Gastrocnemius medialis (tissue), 4 donors: ENCODE results near the gene MXI1.

Experiments used
- POLR2A ChIP-seq, 2 donors: fragments of 450-650 bp; IDR thresholded peaks; one replicate each; pipeline ENCODE4 v1.6.1; 2017; ENCODE audit warnings: antibody characterized with exemption in 2 of 2, mild to moderate bottlenecking in 2 of 2, moderate library complexity in 2 of 2
- TF ChIP-seq, protein P1 (sequence below), 5 experiments: fragments of 450-650 bp in 3 of 5; fragments of 200-600 bp in 2 of 5; sonication (generic) in 2 of 5; IDR thresholded peaks in 4 of 5; conservative IDR thresholded peaks in 1 of 5; 1 replicate in 4 of 5; 2 replicates in 1 of 5; pipeline ENCODE4 v1.5.1; 2016 to 2019; ENCODE audit warnings: antibody characterized with exemption in 5 of 5, mild to moderate bottlenecking in 3 of 5, moderate library complexity in 3 of 5

- TF ChIP-seq POLR2A (IDR thresholded peaks at IDR 0.05), result no peak
- TF ChIP-seq, protein P1, sequence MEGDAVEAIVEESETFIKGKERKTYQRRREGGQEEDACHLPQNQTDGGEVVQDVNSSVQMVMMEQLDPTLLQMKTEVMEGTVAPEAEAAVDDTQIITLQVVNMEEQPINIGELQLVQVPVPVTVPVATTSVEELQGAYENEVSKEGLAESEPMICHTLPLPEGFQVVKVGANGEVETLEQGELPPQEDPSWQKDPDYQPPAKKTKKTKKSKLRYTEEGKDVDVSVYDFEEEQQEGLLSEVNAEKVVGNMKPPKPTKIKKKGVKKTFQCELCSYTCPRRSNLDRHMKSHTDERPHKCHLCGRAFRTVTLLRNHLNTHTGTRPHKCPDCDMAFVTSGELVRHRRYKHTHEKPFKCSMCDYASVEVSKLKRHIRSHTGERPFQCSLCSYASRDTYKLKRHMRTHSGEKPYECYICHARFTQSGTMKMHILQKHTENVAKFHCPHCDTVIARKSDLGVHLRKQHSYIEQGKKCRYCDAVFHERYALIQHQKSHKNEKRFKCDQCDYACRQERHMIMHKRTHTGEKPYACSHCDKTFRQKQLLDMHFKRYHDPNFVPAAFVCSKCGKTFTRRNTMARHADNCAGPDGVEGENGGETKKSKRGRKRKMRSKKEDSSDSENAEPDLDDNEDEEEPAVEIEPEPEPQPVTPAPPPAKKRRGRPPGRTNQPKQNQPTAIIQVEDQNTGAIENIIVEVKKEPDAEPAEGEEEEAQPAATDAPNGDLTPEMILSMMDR (IDR thresholded peaks at IDR 0.05 in 4 of 5, conservative IDR thresholded peaks at IDR 0.05 in 1 of 5), result no peak
These were observed 3.6 kb upstream of the MXI1 start for GRCh38 chr10:110203500-110204455.
